Measurements from ENCODE around the gene H19. TPM values are rescaled to one million over a fixed set of nuclear protein-coding genes. Genes with fewer than 3 reads are reported as not detected.

Gene H19
- total and polyA plus RNA-seq, 9 of the 15 experiments (the other 6 are each of a cell fraction or from before 2014, with no cell fraction given) = 0.13 to 682 (median 15.7) TPM

DNA sequence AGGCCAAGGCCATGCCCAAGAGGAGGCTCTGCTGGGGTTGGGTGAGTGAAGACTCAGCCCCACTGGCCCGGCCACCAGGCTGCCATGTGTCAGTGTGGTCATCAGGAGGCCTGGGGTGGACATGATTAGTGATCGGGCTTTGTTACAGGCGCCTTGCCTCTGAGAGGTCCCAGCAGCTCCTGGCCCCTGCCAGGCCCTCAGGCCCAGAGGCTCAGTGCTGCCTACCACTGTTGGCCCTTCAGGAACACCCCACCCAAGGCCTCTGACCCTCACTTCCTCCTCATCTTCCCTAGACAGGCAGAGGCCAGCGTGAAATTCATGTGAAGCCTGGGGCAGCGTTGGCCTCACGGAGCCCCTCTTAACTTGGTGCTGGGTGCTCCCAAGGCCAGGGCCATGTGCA, 48.3 kb downstream of the H19 start:
- no peaks in the 10 kb centered on the region for H3K27me3 ChIP-seq (ENCODE audit: control insufficient read depth in 2 of 2, insufficient read depth in 2 of 2, low read length in 2 of 2)
- no peaks in the 10 kb centered on the region for H4K20me1 ChIP-seq (replicated peaks; ENCODE audit: control insufficient read depth, insufficient read depth, low read length)
- DNase-seq (ENCODE audit: extremely low read depth in 1 of 4, low spot score in 3 of 4) (no peak), ATAC-seq (no peak), FAIRE-seq (no peak)
- no TSS peak for BruUV-seq (replicated peaks)
- H3K9me3 ChIP-seq (replicated peaks; ENCODE audit: control insufficient read depth, insufficient read depth, low read depth, low read length) = no peaks in the 10 kb centered on the region
- H3K79me2 ChIP-seq (ENCODE audit: control insufficient read depth, insufficient read depth, low read length) = no peaks in the 10 kb centered on the region
- no peaks in the 10 kb centered on the region for H3K36me3 ChIP-seq (ENCODE audit: control insufficient read depth, insufficient read depth, low read length)
- CTCF ChIA-PET (ENCODE audit: low intra/inter-chr PET ratio) = interaction anchor here (3.3 kb wide), 1 partner anchor 53 kb away, joined by 25 read pairs; no protein-coding TSS in a partner anchor
- no peaks in the 10 kb centered on the region for H3K9me1 ChIP-seq (ENCODE audit: control insufficient read depth, insufficient read depth, low read length)
- no peak overlapping the region for H3K9ac ChIP-seq (ENCODE audit: insufficient read depth in 1 of 2, low read depth in 2 of 2, low read length in 2 of 2)
- in situ Hi-C loops (cut with MboI) (no loop called here), intact Hi-C loops (cut with micrococcal nuclease) (no loop called here)
- H3K4me1 ChIP-seq (replicated peaks in 1 of 2; ENCODE audit: control insufficient read depth in 2 of 2, insufficient read depth in 2 of 2, low read length in 2 of 2) = no peaks in the 10 kb centered on the region
- H3K4me2 ChIP-seq (ENCODE audit: insufficient read depth, low read length) = no peak overlapping the region
- no CpG with 5 or more reads among the region's 6 CpGs for whole genome bisulfite sequencing (ENCODE audit: insufficient coverage, low coverage, missing lambda C conversion rate)
- POLR2A ChIA-PET = interaction anchor here (0.7 to 1.1 kb wide), 2 partner anchors 12 to 185 kb away, joined by 3 read pairs; no protein-coding TSS in a partner anchor
- H2AFZ ChIP-seq (ENCODE audit: low read depth, low read length) = no peak overlapping the region
- H3K27ac ChIP-seq (ENCODE audit: extremely low read depth, low read depth, low read length) = no peak overlapping the region
- H3K4me3 ChIP-seq = no peak overlapping the region
- TF ChIP-seq EWSR1 (IDR thresholded peaks at IDR 0.05; ENCODE audit: borderline replicate concordance, low read depth, partially characterized antibody) (no peak), NRF1 (conservative IDR thresholded peaks at IDR 0.05 in 1 of 2, IDR thresholded peaks at IDR 0.05 in 1 of 2) (no peak), MEF2D (tag; conservative IDR thresholded peaks at IDR 0.05; ENCODE audit: low read depth) (no peak), KHSRP (IDR thresholded peaks at IDR 0.05) (no peak), HMG20B (CRISPR knock-in tag; IDR thresholded peaks at IDR 0.05) (no peak), TEAD2 (tag; IDR thresholded peaks at IDR 0.05) (no peak), SMAD1 (IDR thresholded peaks at IDR 0.05; ENCODE audit: low read depth, low read length, partially characterized antibody) (no peak), POLR2AphosphoS2 (IDR thresholded peaks at IDR 0.05; ENCODE audit: low read length) (no peak), KDM4B (IDR thresholded peaks at IDR 0.05; ENCODE audit: borderline replicate concordance in 2 of 2, low read depth in 1 of 2) (no peak), ZNF79 (CRISPR knock-in tag; IDR thresholded peaks at IDR 0.05; ENCODE audit: low read depth) (no peak), HOMEZ (CRISPR knock-in tag; IDR thresholded peaks at IDR 0.05) (no peak)
- TF ChIP-seq, protein P1, sequence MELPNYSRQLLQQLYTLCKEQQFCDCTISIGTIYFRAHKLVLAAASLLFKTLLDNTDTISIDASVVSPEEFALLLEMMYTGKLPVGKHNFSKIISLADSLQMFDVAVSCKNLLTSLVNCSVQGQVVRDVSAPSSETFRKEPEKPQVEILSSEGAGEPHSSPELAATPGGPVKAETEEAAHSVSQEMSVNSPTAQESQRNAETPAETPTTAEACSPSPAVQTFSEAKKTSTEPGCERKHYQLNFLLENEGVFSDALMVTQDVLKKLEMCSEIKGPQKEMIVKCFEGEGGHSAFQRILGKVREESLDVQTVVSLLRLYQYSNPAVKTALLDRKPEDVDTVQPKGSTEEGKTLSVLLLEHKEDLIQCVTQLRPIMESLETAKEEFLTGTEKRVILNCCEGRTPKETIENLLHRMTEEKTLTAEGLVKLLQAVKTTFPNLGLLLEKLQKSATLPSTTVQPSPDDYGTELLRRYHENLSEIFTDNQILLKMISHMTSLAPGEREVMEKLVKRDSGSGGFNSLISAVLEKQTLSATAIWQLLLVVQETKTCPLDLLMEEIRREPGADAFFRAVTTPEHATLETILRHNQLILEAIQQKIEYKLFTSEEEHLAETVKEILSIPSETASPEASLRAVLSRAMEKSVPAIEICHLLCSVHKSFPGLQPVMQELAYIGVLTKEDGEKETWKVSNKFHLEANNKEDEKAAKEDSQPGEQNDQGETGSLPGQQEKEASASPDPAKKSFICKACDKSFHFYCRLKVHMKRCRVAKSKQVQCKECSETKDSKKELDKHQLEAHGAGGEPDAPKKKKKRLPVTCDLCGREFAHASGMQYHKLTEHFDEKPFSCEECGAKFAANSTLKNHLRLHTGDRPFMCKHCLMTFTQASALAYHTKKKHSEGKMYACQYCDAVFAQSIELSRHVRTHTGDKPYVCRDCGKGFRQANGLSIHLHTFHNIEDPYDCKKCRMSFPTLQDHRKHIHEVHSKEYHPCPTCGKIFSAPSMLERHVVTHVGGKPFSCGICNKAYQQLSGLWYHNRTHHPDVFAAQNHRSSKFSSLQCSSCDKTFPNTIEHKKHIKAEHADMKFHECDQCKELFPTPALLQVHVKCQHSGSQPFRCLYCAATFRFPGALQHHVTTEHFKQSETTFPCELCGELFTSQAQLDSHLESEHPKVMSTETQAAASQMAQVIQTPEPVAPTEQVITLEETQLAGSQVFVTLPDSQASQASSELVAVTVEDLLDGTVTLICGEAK (IDR thresholded peaks at IDR 0.05) = no peak
- TF ChIP-seq, protein P1 (CRISPR knock-in tag; IDR thresholded peaks at IDR 0.05) = no peak

Data from K562 (cell line).